Duodenal mucosa (tissue), 2 donors: ENCODE data around the gene XPC.

Experiments
- H3K27ac ChIP-seq: one replicate; pipeline ENCODE4 v1.7.0; 2013; ENCODE audit warnings: low read depth, low read length
- H3K27me3 ChIP-seq, 2 donors: one replicate each; pipeline ENCODE4 v1.7.0; 2013; ENCODE audit warnings: low read length in 2 of 2, control low read depth in 1 of 2; ENCODE audit not compliant: insufficient read depth in 2 of 2, control insufficient read depth in 1 of 2
- H3K36me3 ChIP-seq, 2 donors: one replicate each; pipeline ENCODE4 v1.7.0; 2013; ENCODE audit warnings: low read length in 2 of 2, control low read depth in 1 of 2; ENCODE audit not compliant: insufficient read depth in 2 of 2, control insufficient read depth in 1 of 2
- H3K4me1 ChIP-seq, 2 donors: one replicate each; pipeline ENCODE4 v1.7.0; 2013; ENCODE audit warnings: low read length in 2 of 2, control low read depth in 1 of 2; ENCODE audit not compliant: insufficient read depth in 2 of 2, control insufficient read depth in 1 of 2
- H3K4me3 ChIP-seq, 2 donors: one replicate each; pipeline ENCODE4 v1.7.0; 2013; ENCODE audit warnings: low read length in 2 of 2, low read depth in 1 of 2
- H3K9ac ChIP-seq, 2 donors: one replicate each; pipeline ENCODE4 v1.7.0; 2013; ENCODE audit warnings: low read length in 2 of 2, low read depth in 1 of 2
- H3K9me3 ChIP-seq, 2 donors: one replicate each; pipeline ENCODE4 v1.7.0; 2013; ENCODE audit warnings: low read length in 2 of 2, control low read depth in 1 of 2; ENCODE audit not compliant: control insufficient read depth in 1 of 2

The XPC gene

GRCh38 chr3:14199641-14200040, 21.2 kb upstream of the XPC start:
- peaks cover 34 to 35% of the 10 kb centered on the region in 2 donors for H3K4me1 ChIP-seq
- H3K27me3 ChIP-seq, result no peaks in the 10 kb centered on the region
- no peak overlapping the region for H3K9ac ChIP-seq
- H3K4me3 ChIP-seq, result no peak overlapping the region
- no peak overlapping the region for H3K27ac ChIP-seq
- no peaks in the 10 kb centered on the region for H3K9me3 ChIP-seq
- peaks cover 10 to 30% of the 10 kb centered on the region in 2 donors for H3K36me3 ChIP-seq

GRCh38 chr3:14194865-14195264, 16.5 kb upstream of the XPC start:
- Histone ChIP-seq H3K4me3 (no peak overlapping the region), H3K27me3 (no peaks in the 10 kb centered on the region), H3K27ac (no peak overlapping the region), H3K9me3 (no peaks in the 10 kb centered on the region), H3K36me3 (peaks cover 10 to 29% of the 10 kb centered on the region in 2 donors), H3K9ac (no peak overlapping the region), H3K4me1 (no peaks in the 10 kb centered on the region)

- Histone ChIP-seq H3K9me3 (no peaks in the 10 kb centered on the region), H3K27ac (no peak overlapping the region), H3K4me1 (no peaks in the 10 kb centered on the region), H3K9ac (no peak overlapping the region), H3K36me3 (peaks cover 22 to 38% of the 10 kb centered on the region in 2 donors), H3K27me3 (no peaks in the 10 kb centered on the region), H3K4me3 (no peak overlapping the region)
Observed at GRCh38 chr3:14188041-14188754, 9.8 kb upstream of the XPC start.

- no peak overlapping the region for H3K9ac ChIP-seq
- peaks cover 0 to 8% of the 10 kb centered on the region in 2 donors for H3K4me1 ChIP-seq
- no peak overlapping the region for H3K4me3 ChIP-seq
- H3K9me3 ChIP-seq, result no peaks in the 10 kb centered on the region
- peaks cover 27 to 45% of the 10 kb centered on the region in 2 donors for H3K36me3 ChIP-seq
- no peaks in the 10 kb centered on the region for H3K27me3 ChIP-seq
- H3K27ac ChIP-seq, result no peak overlapping the region
Observed at GRCh38 chr3:14186854-14187458, 8.6 kb upstream of the XPC start.

GRCh38 chr3:14183015-14183577, 4.7 kb upstream of the XPC start:
- no peak overlapping the region for H3K4me3 ChIP-seq
- H3K27ac ChIP-seq, result no peak overlapping the region
- H3K9ac ChIP-seq, result no peak overlapping the region
- peaks cover 25 to 49% of the 10 kb centered on the region in 2 donors for H3K36me3 ChIP-seq
- H3K9me3 ChIP-seq, result no peaks in the 10 kb centered on the region
- H3K4me1 ChIP-seq, result peaks cover 9 to 15% of the 10 kb centered on the region in 2 donors
- H3K27me3 ChIP-seq, result no peaks in the 10 kb centered on the region

GRCh38 chr3:14181253-14181652, 2.9 kb upstream of the XPC start:
- H3K27me3 ChIP-seq, result no peaks in the 10 kb centered on the region
- peaks cover 17 to 30% of the 10 kb centered on the region in 2 donors for H3K36me3 ChIP-seq
- H3K27ac ChIP-seq, result no peak overlapping the region
- H3K9me3 ChIP-seq, result no peaks in the 10 kb centered on the region
- no peak overlapping the region for H3K4me3 ChIP-seq
- H3K4me1 ChIP-seq, result peaks cover 16 to 25% of the 10 kb centered on the region in 2 donors
- no peak overlapping the region for H3K9ac ChIP-seq

GRCh38 chr3:14179795-14180194, 1.4 kb upstream of the XPC start:
- Histone ChIP-seq H3K27me3 (no peaks in the 10 kb centered on the region), H3K9me3 (no peaks in the 10 kb centered on the region), H3K4me3 (peak overlapping the region; percentile 95 to 99), H3K36me3 (peaks cover 11 to 22% of the 10 kb centered on the region in 2 donors), H3K4me1 (peaks cover 20 to 39% of the 10 kb centered on the region in 2 donors), H3K27ac (no peak overlapping the region), H3K9ac (peak overlapping the region in 1 of 2 donors; percentile 98)

GRCh38 chr3:14179114-14179465, 689 bp upstream of the XPC start:
- Histone ChIP-seq H3K9me3 (no peaks in the 10 kb centered on the region), H3K4me1 (peaks cover 20 to 44% of the 10 kb centered on the region in 2 donors), H3K36me3 (peaks cover 10 to 20% of the 10 kb centered on the region in 2 donors), H3K27ac (peak overlapping the region; percentile 68), H3K9ac (peak overlapping the region; percentile 87 to 98), H3K4me3 (peak overlapping the region; percentile 95 to 99), H3K27me3 (no peaks in the 10 kb centered on the region)

GRCh38 chr3:14177580-14178246, 688 bp downstream of the XPC start:
- Histone ChIP-seq H3K4me1 (peaks cover 20 to 39% of the 10 kb centered on the region in 2 donors), H3K4me3 (peak overlapping the region; percentile 91 to 99), H3K27me3 (no peaks in the 10 kb centered on the region), H3K9ac (peak overlapping the region; percentile 97 to 98), H3K36me3 (peaks cover 7 to 11% of the 10 kb centered on the region in 2 donors), H3K9me3 (no peaks in the 10 kb centered on the region), H3K27ac (peak overlapping the region; percentile 93)
